GM18870 (cell line): Measurements from ENCODE around the gene PPP2CA.
A peak's percentile ranks its signal among the peaks of the same experiment; 100 is the strongest.
"Not testable (repeated sequence)": the region's sequence is repeated elsewhere in the genome, so short reads cannot be mapped to it uniquely, and the experiment has no call there.

ENCODE experiments used
- ATAC-seq: cut with Tn5 transposase; IDR thresholded peaks from one replicate; pipeline ENCODE4 v1.9.1; 2021; ENCODE audit warnings: moderate library complexity; ENCODE audit not compliant: unreplicated experiment

PPP2CA gene

GRCh38 chr5:134225780-134226440 is at the start of gene PPP2CA:
Gene PPP2CA (minus strand): TSS chr5:134226073. CDS start chr5:134225861, 212 bp downstream.
- peak; percentile 75 for ATAC-seq

DNA sequence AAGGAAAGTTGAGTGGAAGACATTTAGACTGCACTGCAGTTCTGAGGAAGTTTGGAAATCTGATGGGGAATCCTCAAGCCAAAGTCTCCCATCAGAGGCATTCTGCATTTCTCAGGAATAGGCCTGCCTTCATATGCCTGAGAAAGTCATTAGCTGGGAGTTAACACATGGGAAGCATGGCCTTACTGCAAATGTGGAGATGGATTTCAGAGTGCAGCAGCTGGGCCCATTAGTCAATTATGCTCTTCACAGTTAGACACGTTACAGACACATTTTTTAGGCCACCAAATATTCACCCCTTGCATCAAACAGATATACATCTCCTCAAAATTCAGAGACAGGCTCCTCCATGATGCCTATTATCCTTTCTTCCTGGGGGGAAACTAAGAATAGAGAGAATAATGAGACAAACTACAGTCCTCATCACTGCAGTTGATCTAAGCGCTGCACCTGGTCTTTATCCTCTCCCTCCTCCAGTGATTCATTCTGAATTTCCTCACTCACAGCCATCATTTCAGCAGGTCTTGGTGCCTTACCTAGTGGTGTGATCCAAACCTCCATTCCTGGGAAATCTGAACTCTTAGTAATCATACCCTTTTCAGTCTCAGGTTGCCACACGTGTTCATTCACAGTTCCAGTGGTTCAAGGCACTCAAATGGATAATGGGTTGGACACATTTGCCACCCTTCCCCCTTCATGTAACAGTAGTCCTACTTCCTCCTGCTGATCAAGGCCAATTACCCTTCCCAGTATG is 47.9 kb upstream of the PPP2CA start:
- no peak for ATAC-seq

DNA sequence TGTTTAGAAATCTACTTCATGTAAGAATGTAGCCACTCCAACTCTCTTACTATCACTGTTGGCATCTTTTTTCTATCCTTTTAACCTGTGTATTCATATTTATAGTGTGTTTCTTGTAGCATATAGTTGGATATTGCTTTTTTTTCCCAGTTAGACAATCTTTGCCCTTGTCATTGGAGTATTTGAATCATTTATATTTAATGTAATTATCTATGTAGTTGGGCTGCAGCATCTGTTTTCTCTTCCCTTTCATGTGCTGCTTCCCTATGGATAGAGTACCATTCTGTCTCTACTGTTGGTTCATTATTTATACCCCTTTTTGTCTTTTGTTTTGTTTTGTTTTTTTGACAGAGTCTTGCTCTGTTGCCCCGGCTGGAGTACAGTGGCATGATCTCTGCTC is 45.2 kb upstream of the PPP2CA start:
- no peak for ATAC-seq

DNA sequence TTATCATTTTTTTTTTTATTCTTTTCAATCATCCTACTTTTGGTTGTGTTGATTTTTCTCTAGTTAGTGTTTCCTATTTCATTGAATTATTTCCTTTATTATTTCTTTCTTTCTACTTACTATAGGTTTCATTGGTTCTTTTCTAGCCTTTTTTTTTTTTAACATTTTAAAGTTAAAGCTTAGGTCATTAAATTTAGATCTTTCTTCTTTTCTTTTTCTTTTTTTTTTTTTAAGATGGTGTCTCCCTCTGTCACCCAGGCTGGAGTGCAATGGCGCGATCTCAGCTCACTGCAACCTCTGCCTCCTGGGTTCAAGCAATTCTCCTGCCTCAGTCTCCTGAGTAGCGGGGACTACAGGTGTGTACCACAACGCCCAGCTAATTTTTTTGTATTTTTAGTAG is 43.0 kb upstream of the PPP2CA start:
- no peak for ATAC-seq

DNA sequence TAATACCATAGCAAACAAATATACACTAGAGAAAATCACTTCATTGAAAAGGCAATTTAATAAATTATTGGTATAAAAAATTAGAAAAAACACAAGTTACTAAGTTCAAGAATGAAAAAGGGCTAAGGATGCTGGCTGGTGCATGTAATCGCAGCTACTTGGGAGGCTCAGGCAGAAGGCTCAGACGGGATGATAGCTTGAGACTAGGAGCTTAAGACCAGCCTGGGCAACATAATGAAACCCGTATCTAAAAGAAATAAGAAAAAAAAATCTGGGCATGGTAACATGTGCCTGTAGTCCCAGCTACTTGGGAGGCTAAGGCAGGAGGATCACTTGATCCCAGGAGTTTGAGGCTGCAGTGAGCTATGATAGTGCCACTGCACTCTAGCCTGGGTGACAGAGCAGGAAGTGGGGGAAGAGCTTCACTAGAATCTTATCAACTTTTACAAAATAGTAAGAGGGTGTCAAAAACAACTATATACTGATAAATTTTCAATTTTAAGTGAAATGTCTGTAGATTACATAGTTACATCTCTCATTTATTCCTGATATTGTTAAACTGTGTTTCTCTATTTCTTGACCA is 42.2 kb upstream of the PPP2CA start:
- no peak for ATAC-seq

DNA sequence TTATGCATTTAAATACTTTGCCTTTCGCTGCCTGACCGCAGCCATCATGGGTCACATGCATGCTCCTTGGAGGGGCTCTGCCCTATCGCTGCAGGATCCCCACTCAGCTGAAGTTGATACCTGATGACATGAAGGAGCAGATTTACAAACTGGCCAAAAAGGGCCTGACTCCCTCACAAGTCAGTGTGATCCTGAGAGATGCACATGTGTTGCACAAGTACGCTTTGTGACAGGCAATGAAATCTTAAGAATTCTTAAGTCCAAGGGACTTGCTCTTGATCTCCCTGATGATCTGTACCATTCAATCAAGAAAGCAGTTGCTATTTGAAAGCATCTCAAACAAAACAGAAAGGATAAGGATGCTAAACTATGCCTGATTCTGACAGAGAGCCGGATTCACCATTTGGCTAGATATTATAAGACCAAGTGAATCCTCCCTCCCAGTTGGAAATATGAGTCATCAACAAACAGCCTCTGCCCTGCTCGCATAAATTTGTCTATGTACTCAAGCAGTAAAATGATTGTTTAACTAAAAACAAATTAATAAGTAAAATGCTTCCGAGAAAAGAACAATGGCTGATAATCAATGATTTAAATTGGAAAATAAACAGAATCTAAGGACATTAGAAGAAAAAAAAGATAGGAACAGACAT is 41.6 kb upstream of the PPP2CA start:
- ATAC-seq: no peak

DNA sequence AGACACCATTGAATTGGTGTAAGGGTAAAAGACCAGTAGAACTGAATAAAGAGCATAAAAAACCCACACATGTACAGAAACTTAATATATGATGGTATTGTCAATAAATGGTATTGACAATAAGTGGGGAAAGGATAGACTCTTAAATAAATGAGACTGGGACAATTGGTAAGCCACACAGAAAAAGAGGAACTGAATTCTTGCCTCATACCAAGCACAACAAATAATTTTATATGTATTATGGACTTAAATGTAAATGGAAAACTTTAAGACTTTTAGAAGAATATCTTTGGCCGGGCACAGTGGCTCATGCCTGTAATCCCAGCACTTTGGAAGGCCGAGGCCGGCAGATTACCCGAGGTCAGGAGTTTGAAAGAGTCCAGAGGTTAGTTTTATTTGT is 37.9 kb upstream of the PPP2CA start:
- no peak for ATAC-seq

GRCh38 chr5:134262629-134263028 is 36.8 kb upstream of the PPP2CA start:
- not testable (repeated sequence) for ATAC-seq

DNA sequence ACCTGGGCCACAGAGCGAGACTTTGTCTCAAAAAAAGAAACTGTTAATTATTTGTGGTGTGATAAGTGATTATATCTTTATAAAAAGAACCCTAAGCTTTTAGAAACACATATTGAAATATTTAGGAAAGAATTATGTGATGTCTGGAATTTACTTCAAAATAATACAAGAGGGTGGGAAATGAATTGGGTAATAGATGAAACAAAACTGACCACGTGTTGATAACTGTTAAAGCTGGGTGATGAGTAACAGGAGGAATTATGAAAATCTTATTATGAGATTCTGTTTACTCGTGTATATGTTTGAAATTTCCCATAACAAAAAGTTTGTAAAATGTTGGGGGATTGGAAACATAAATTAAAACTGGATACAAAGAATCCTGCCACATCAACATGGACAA is 33.0 kb upstream of the PPP2CA start:
- ATAC-seq: no peak

DNA sequence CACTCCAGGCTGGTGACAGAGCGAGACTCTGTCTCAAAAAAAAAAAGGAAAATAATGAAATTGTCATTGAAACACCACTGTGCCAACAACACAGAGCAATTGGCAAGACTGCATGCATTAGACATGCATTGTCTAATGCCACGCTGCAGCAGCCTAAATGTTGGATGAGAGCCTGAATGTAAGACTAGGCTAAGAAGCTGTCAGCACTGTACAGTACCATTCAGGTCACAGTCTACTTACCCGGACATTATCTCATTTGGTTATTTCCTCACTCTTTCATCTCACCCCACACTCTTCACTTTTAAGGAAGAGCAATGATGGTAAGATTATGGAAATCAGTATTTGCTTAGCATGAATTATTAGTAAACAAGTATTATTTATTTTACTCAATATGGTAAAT is 31.3 kb upstream of the PPP2CA start:
- no peak for ATAC-seq

DNA sequence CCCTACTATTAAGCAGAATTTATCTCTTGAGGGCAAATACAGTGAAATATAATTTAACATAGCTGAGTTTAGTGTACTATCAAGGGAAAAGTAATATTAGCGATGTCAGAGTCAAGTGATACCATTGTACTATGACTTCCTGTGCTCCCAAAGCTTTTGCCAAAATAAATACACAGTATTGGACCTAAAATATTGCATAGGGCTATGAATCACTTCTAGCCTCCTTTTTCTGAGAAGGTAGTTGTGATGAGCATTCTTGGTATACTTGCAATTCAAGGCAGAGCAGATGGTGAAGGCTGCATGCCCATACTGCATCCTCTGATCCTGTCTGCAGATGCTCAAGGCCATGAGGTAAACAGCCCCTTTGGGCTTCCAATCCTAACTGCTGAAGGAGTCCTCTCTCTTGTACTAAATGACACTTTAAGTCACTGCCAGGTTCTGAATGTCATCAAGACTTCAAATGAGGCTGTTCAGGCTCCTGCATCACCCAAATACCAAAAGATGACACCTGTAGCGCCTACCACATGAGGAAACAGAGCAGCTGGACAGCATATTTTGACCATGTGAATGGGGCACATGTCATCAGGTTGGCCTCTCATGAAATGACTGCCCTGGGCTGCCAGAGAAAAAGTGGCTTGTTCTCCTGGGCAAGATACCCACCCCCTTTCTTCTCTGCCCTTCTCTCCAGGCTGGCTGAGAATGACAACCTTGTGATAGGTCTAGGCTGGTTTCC is 29.7 kb upstream of the PPP2CA start:
- no peak for ATAC-seq

DNA sequence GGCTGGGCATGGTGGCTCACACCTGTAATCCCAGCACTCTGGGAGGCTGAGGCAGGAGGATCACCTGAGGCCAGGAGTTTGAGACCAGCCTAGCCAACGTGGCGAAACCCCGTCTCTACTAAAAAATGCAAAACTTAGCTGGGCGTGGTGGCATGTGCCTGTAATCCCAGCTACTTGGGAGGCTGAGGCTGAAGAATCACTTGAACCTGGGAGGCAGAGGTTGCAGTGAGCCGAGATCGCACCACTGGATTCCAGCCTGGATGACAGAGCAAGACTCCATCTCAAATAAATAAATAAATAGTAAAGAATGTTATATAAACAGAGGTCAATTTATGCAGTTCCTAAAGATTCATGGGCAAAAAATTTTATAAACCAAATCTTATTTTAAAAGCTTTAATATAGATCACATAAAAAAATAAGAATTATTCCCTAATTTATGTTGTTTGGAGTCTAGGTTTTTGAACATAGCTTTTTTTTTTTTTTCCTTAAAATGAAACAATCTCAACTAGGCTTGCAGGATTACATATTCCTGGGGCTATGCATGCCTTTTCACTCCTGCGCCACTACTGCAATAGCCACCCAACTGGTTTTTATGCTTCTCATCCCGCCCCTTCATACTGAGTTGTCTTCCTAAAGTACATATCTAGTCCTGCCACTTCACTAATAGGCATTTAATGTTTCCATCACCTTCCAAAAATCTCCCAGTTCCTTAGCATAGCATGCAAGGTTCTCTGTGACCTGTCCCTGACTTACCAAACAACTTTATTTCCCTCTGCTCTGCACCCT is 27.7 kb upstream of the PPP2CA start:
- not testable (repeated sequence) for ATAC-seq

DNA sequence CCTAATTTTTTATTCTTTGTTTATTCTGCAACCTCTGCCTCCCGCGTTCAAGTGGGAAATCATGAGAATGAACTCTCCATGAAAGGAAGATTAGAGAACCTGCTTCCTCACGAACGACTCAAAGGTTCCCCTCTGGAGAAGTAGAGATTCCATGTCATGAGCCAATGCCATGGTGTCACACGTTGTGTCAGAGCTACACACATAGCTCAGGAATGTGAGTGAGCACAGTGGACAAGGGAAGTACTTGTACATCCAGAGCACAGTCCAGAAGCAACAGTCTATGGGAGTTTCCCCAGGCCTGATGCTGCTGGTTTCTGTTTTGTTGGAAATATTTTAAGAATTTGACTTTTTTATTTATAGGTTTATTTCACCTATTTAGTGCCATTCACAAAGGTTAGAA is 26.8 kb upstream of the PPP2CA start:
- ATAC-seq: no peak

- no peak for ATAC-seq
Measured at GRCh38 chr5:134250949-134251348, 25.1 kb upstream of the PPP2CA start.

DNA sequence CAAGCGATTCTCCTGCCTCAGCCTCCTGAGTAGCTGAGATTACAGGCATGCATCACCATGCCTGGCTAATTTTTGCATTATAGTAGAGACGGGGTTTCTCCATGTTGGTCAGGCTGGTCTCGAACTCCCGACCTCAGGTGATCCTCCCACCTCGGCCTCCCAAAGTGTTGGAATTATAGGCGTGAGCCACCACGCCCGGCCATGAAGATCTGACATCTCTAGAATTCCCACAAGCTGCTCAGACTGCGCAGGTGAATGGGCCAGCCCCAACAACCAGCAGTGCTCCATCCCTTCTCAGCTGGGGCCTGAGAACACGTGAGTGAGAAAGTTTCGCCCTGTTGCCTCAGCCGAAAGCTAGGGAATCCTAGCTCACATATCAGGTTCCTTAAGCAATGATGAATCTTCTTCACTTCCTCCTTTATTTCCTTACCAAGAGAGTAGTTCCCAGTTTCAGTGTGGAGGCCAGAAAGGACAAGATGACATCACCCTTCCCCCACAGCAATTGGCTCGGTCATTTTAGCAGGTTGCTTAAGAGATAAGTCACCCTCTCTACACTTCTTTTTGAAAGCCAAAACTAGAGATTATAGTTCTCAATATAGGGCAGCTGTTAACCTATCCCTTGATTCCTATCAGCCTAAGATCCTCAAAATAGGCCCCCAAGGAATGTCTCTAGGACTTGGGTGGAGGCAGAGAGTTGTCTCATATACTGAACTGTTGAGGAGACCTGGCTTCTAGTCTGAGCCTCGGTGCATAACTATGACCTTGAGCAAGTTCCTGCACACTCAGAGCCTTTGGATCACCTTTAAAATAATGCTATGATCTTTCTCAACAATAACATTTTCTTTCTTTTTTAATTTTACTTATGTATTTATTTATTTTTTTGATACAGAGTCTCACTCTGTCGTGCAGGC is 23.9 kb upstream of the PPP2CA start:
- ATAC-seq: no peak

- ATAC-seq: no peak
Measured at GRCh38 chr5:134248256-134248655, 22.4 kb upstream of the PPP2CA start.

- no peak for ATAC-seq
Measured at GRCh38 chr5:134247428-134248224, 21.8 kb upstream of the PPP2CA start.

DNA sequence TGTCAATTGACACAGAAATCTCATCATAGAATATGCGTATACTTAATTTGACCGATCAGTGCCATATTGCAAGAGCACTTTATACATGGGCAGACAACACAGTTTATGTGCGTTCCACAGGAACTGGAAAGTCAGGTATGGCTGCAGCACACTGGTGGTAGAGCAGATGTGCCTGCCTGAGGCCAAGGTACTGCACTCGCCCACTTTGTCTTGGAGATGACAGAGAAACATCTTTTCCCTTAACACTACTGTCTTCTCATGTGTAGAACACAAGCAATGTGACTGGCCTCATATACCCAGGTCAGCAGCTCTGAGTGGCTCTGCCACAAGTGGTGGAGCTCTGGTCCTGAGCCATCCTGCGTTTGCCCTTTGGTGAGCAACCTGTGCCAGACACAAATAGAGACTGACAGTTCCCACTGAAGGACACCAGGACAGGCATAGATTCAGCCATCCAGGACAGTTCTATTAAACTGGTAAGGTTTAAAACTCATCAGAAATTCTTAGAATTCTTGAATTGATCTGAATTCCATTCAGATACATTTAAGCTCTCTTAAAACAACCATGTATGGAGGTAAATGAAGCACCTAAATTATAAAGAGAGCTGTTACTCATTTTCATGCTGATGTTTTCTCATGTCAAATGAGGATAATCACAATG is 21.0 kb upstream of the PPP2CA start:
- ATAC-seq: no peak
